GM12878 (cell line): ENCODE measurements around the gene DNASE2. TPM values are rescaled to one million over a fixed set of nuclear protein-coding genes. Genes with fewer than 3 reads are reported as not detected.

ENCODE experiments used
- ATAC-seq: fragments of 200-7000 bp; cut with Tn5 transposase; 3 replicates; pipeline ENCODE4 v1.9.1; 2020; ENCODE audit warnings: mild to moderate bottlenecking, moderate library complexity
- BruUV-seq: library from RNA; stranded (reverse); fragments of 400-500 nt; replicated peaks from 2 replicates; lab custom pipeline; 2021; lab: Mats Ljungman, UMichigan
- CTCF ChIA-PET: fragments of 300-600 bp; sonication (Branson Sonifier 250); formaldehyde crosslinking; extraction: SDS; loops from one replicate; lab custom pipeline; 2021; ENCODE audit warnings: inconsistent platforms; lab: Yijun Ruan, JAX
- POLR2A ChIA-PET: fragments of 350-600 bp; formaldehyde crosslinking; extraction: SDS; loops from one replicate; lab custom pipeline; 2021; ENCODE audit warnings: inconsistent platforms; lab: Charles Lee
- RAD21 ChIA-PET: fragments of 300-600 bp; sonication (Branson Sonifier 250); formaldehyde crosslinking; loops from one replicate; lab custom pipeline; 2023; ENCODE audit warnings: antibody characterized with exemption; ENCODE audit not compliant: unreplicated experiment; lab: Charles Lee
- SMC1A ChIA-PET: fragments of 300-600 bp; sonication (Branson Sonifier 250); formaldehyde crosslinking; loops from one replicate; lab custom pipeline; 2023; ENCODE audit not compliant: unreplicated experiment, uncharacterized antibody; lab: Charles Lee
- DNase-seq: peaks from one replicate; pipeline ENCODE4 v3.0.0-alpha.2; 2011; ENCODE audit warnings: low read depth, low spot score
- FAIRE-seq: peaks from 3 replicates; lab custom pipeline; 2011; peaks lifted over from hg19 to GRCh38; lab: Jason Lieb, UNC
- H2AFZ ChIP-seq: 2 replicates; pipeline ENCODE4 v1.6.0; 2011; ENCODE audit warnings: low read depth, low read length, control low read depth; ENCODE audit not compliant: control insufficient read depth
- H3K27ac ChIP-seq: 2 replicates; pipeline ENCODE4 v1.5.1; 2011; ENCODE audit warnings: control low read depth; ENCODE audit not compliant: control insufficient read depth, insufficient read depth
- H3K27me3 ChIP-seq, 2 experiments: replicated peaks in 1 of 2; 2 replicates each; pipeline versions ENCODE4 v1.6.0 to v1.6.1; 2011; ENCODE audit warnings: low read length in 1 of 2; ENCODE audit not compliant: control insufficient read depth in 2 of 2, insufficient read depth in 2 of 2
- H3K36me3 ChIP-seq, 2 experiments: 2 replicates each; pipeline ENCODE4 v1.5.1; 2011; ENCODE audit warnings: low read length in 1 of 2; ENCODE audit not compliant: control insufficient read depth in 2 of 2, insufficient read depth in 2 of 2
- H3K4me1 ChIP-seq: 2 replicates; pipeline ENCODE4 v1.6.1; 2011; ENCODE audit warnings: mild to moderate bottlenecking, low read length, moderate library complexity, mixed read lengths; ENCODE audit not compliant: control insufficient read depth, insufficient read depth
- H3K4me2 ChIP-seq: 2 replicates; pipeline ENCODE4 v1.6.0; 2011; ENCODE audit warnings: control low read depth; ENCODE audit not compliant: control insufficient read depth, insufficient read depth
- H3K4me3 ChIP-seq: fragments of 200-600 bp; sonication (generic); 2 replicates; pipeline ENCODE4 v1.5.1; 2016
- H3K79me2 ChIP-seq: 2 replicates; pipeline ENCODE4 v1.6.0; 2011; ENCODE audit warnings: low read length; ENCODE audit not compliant: control insufficient read depth, insufficient read depth
- H3K9ac ChIP-seq: 2 replicates; pipeline ENCODE4 v1.8.0; 2011; ENCODE audit warnings: low read length, control low read depth, mixed read lengths; ENCODE audit not compliant: control insufficient read depth, insufficient read depth
- H3K9me3 ChIP-seq: replicated peaks from 3 replicates; pipeline ENCODE4 v1.5.1; 2011; ENCODE audit warnings: mild to moderate bottlenecking, low read length; ENCODE audit not compliant: control insufficient read depth, insufficient read depth
- H4K20me1 ChIP-seq: 2 replicates; pipeline ENCODE4 v1.6.0; 2011; ENCODE audit not compliant: control insufficient read depth, insufficient read depth
- EZH2 ChIP-seq: IDR thresholded peaks from 2 replicates; pipeline ENCODE4 v1.6.1; 2012; ENCODE audit warnings: low read depth, mild to moderate bottlenecking, control low read depth, inconsistent platforms, low read length, borderline replicate concordance; ENCODE audit not compliant: control insufficient read depth
- MTA3 ChIP-seq: IDR thresholded peaks from 2 replicates; pipeline ENCODE4 v1.6.1; 2012; ENCODE audit warnings: low read length, inconsistent platforms, borderline replicate concordance
- NFYB ChIP-seq: IDR thresholded peaks from 2 replicates; pipeline ENCODE4 v1.6.1; 2011; ENCODE audit warnings: low read depth, mild to moderate bottlenecking, low read length, improper control_type of control experiment, moderate library complexity; ENCODE audit not compliant: insufficient read depth
- PAX5 ChIP-seq: IDR thresholded peaks from 2 replicates; pipeline ENCODE4 v1.6.1; 2011; ENCODE audit warnings: low read depth, low read length, borderline replicate concordance
- RAD51 ChIP-seq: fragments of 450-650 bp; IDR thresholded peaks from 2 replicates; pipeline ENCODE4 v1.6.1; 2016; ENCODE audit warnings: moderate library complexity, mild to moderate bottlenecking, inconsistent platforms
- WGBS: methylation state at CpG from one replicate; pipeline ENCODE4 v1.1.6; 2016; ENCODE audit warnings: low lambda C conversion rate; ENCODE audit not compliant: insufficient replicate concordance, insufficient coverage; ENCODE audit errors: missing lambda C conversion rate; 5-methylcytosine and 5-hydroxymethylcytosine counted together
- in situ Hi-C: fragments of 300-500 bp; cut with MboI; formaldehyde crosslinking; loops from 9 replicates; pipeline ENCODE4 v1.14.3; 2018; ENCODE audit warnings: mixed read lengths
- intact Hi-C: fragments of 100-400 bp; cut with micrococcal nuclease; formaldehyde crosslinking; loops from one replicate; pipeline ENCODE4 v1.14.2; 2022; ENCODE audit not compliant: unreplicated experiment
- polyA plus RNA-seq, 11 experiments: library from polyadenylated mRNA; depleted of rRNA in 4 of 11; unstranded in 6 of 11; stranded (reverse) in 5 of 11; fragments of >200 nt; fragmentation: Nextera tagmentation in 4 of 11; fragmentation: Illumina TruSeq in 1 of 11; extraction: Ambion mirVana in 4 of 11; extraction: Trizol in 1 of 11; gene quantifications; 1 replicate in 1 of 11; 2 replicates in 10 of 11; pipeline versions ENCODE4 v1.2.1 to v1.2.3, GENCODE V29; 2011 to 2016; ENCODE audit warnings: inconsistent platforms in 2 of 11, missing spikeins in 2 of 11, low read depth in 1 of 11
- total RNA-seq, 4 experiments: library from RNA; depleted of rRNA in 3 of 4; stranded (reverse); fragments of >200 nt in 3 of 4; fragmentation: Illumina TruSeq in 1 of 4; extraction: Trizol in 1 of 4; gene quantifications; 2 replicates each; pipeline versions ENCODE4 v1.2.1 to v1.2.3, GENCODE V29; 2013 to 2021
- TF ChIP-seq, protein P1 (sequence below): fragments of 450-650 bp; IDR thresholded peaks from 2 replicates; pipeline ENCODE4 v1.6.1; 2017; ENCODE audit warnings: mild to moderate bottlenecking

The DNASE2 gene
- total and polyA plus RNA-seq, 10 of the 15 experiments (the other 5 are each of a cell fraction or from before 2014, with no cell fraction given) = 4.9 to 32.1 (median 22.0) TPM

DNA sequence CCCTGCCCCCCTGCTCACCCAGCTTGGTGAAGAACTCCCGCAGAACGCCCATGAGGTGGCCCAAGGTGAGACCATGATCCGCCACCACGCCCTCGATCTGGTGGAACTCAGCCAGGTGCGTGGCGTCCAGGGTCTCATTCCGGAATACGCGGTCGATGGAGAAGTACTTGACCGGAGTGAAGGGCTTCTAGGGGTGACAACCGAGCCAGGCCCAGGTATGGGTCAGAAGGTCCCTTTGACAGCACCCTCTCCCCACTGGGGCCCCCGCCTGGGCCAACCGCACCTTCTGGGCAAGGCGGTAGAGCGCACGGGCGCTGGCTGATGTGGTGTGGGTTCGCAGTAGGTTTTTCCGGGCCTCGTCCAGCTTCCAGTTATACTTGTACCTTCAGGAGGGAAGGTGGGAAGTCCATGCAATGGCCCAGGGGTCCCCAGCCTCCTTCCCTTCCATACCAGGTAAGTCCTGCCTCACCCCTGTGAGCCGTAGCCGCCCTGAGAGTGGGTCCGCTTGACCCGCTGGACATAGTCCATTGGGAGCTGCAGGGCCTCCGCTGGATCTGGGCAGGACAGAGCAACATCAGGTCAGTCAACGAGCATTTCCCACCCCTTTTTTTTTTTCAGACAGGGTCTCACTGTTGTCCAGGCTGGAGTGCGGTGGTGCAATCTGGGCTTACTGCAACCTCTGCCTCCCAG is 43.5 kb upstream of the DNASE2 start:
- Histone ChIP-seq H3K4me2 (no peak overlapping the region), H3K27me3 (no peaks in the 10 kb centered on the region), H3K4me1 (no peaks in the 10 kb centered on the region), H3K4me3 (no peak overlapping the region), H3K9ac (no peak overlapping the region), H2AFZ (no peak overlapping the region), H3K27ac (no peak overlapping the region), H3K79me2 (no peaks in the 10 kb centered on the region), H3K9me3 (no peaks in the 10 kb centered on the region), H3K36me3 (peaks cover 25 to 34% of the 10 kb centered on the region in 2 experiments), H4K20me1 (no peaks in the 10 kb centered on the region; the same call in 1 of the 2 replicates)
- DNase-seq (no peak), FAIRE-seq (no peak), ATAC-seq (no peak)
- ChIA-PET POLR2A (no interaction called here), CTCF (interaction anchor here (1.5 kb wide), 1 partner anchor 40 kb away, joined by 6 read pairs; no protein-coding TSS in a partner anchor), RAD21 (no interaction called here), SMC1A (no interaction called here)
- intact Hi-C loops = no loop called here
- TF ChIP-seq RAD51 (no peak), PAX5 (no peak), EZH2 (no peak), MTA3 (no peak), NFYB (no peak)
- TF ChIP-seq, protein P1, sequence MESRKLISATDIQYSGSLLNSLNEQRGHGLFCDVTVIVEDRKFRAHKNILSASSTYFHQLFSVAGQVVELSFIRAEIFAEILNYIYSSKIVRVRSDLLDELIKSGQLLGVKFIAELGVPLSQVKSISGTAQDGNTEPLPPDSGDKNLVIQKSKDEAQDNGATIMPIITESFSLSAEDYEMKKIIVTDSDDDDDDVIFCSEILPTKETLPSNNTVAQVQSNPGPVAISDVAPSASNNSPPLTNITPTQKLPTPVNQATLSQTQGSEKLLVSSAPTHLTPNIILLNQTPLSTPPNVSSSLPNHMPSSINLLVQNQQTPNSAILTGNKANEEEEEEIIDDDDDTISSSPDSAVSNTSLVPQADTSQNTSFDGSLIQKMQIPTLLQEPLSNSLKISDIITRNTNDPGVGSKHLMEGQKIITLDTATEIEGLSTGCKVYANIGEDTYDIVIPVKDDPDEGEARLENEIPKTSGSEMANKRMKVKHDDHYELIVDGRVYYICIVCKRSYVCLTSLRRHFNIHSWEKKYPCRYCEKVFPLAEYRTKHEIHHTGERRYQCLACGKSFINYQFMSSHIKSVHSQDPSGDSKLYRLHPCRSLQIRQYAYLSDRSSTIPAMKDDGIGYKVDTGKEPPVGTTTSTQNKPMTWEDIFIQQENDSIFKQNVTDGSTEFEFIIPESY = no peak
- BruUV-seq = no TSS peak
- WGBS = 98% methylated on average over 29 of the region's 29 CpGs
- in situ Hi-C loops = no loop called here
